ENCODE measurements around the gene NBEAL2. TPM values are rescaled to one million over a fixed set of nuclear protein-coding genes. Genes with fewer than 3 reads are reported as not detected.

The NBEAL2 gene
- total RNA-seq, 2 donors from 2014 or later: 25.8 to 53.5 TPM

DNA sequence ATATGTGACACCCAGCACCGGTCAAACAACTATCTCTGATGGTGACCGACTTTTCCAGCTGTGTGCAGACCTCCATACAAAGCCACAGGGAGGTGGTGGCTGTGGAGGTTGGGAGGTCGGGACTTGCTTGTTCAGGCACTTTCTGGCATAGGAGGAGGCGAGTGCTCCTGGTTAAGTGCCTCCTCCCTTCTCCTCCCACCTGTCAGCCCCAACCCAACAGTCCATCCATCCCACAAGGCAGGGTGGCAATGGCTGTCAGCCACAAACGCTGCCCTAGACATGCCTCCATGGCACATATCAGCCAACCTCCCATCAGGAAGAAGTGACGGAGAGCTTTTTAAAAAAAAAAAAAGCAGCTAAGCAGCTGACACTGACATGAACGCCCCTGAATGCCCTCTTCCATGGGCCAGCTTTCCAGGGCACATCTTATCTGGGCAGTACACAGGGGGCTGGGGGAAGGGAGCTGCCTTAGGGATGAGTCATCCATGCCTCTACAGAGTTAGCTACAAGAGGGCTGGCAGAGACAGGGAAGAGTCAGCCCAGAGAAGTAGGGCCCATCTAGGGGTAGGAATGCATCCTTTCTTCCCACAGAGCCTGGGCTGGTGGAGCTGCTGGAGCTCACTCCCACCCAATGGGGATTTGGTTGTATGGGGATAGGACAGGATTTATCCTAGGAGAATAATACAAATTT, 44.2 kb upstream of the NBEAL2 start:
- peak; percentile 51 for DNase-seq (ENCODE audit: low spot score)
- H3K4me1 ChIP-seq (replicated peaks): peaks cover 5% of the 10 kb centered on the region
- 69% methylated on average over 7 of the region's 7 CpGs for WGBS
- H3K4me3 ChIP-seq: no peak overlapping the region
- intact Hi-C loops (cut with DNase I): no loop called here
- H3K27me3 ChIP-seq (replicated peaks; ENCODE audit: insufficient read depth): no peaks in the 10 kb centered on the region
- H3K9me3 ChIP-seq: no peaks in the 10 kb centered on the region
- peak overlapping the region in 1 of 2 donors; percentile 25 for H3K27ac ChIP-seq
- TF ChIP-seq, protein P1, sequence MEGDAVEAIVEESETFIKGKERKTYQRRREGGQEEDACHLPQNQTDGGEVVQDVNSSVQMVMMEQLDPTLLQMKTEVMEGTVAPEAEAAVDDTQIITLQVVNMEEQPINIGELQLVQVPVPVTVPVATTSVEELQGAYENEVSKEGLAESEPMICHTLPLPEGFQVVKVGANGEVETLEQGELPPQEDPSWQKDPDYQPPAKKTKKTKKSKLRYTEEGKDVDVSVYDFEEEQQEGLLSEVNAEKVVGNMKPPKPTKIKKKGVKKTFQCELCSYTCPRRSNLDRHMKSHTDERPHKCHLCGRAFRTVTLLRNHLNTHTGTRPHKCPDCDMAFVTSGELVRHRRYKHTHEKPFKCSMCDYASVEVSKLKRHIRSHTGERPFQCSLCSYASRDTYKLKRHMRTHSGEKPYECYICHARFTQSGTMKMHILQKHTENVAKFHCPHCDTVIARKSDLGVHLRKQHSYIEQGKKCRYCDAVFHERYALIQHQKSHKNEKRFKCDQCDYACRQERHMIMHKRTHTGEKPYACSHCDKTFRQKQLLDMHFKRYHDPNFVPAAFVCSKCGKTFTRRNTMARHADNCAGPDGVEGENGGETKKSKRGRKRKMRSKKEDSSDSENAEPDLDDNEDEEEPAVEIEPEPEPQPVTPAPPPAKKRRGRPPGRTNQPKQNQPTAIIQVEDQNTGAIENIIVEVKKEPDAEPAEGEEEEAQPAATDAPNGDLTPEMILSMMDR (IDR thresholded peaks at IDR 0.05): peak in 2 of 4 experiments; percentile 41 to 54
- no peak for TF ChIP-seq POLR2A (IDR thresholded peaks at IDR 0.05)
- peak; percentile 66 for TF ChIP-seq POLR2AphosphoS5 (IDR thresholded peaks at IDR 0.05)
- no peaks in the 10 kb centered on the region for H3K36me3 ChIP-seq

DNA sequence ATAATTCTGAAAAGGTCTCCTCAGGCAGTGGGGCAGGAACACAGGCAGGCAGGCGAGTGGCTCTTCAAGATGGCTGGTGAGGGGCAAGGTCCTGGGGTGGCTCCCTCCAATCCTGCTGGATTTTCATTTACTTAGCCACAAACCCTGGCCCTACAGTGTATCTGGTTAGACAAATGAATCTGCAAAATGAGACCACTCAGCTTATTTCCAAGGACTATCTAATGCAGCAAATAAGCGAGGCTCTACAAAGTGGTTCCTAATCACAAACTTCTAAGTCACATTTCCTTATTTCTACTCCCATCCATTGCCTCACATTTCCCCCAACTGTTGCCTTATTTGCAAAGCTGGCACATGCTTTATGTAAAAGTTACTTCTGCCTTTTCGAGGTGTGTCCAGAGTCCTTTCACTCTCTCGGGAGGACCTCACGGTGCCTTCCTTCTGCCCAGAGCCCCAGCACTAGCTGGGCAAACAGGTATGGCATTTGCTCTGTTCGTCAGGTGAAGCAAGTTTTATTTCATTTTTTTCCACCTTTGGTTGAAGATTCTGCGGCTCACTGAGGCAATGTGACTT, 43.4 kb upstream of the NBEAL2 start:
- Histone ChIP-seq H3K4me1 (replicated peaks) (no peaks in the 10 kb centered on the region), H3K4me3 (no peak overlapping the region), H3K27me3 (replicated peaks; ENCODE audit: insufficient read depth) (no peaks in the 10 kb centered on the region), H3K9me3 (no peaks in the 10 kb centered on the region), H3K27ac (peak overlapping the region in 1 of 2 donors; percentile 25), H3K36me3 (no peaks in the 10 kb centered on the region)
- intact Hi-C loops (cut with DNase I): no loop called here
- 70% methylated on average over 7 of the region's 7 CpGs for WGBS
- DNase-seq (ENCODE audit: low spot score): no peak
- TF ChIP-seq POLR2AphosphoS5 (IDR thresholded peaks at IDR 0.05) (no peak), POLR2A (IDR thresholded peaks at IDR 0.05) (no peak)
- TF ChIP-seq, protein P1 (IDR thresholded peaks at IDR 0.05): no peak

- no peak overlapping the region for H3K27ac ChIP-seq
- H3K27me3 ChIP-seq (replicated peaks; ENCODE audit: insufficient read depth): no peaks in the 10 kb centered on the region
- H3K4me3 ChIP-seq: no peak overlapping the region
- H3K36me3 ChIP-seq: no peaks in the 10 kb centered on the region
- H3K9me3 ChIP-seq: no peaks in the 10 kb centered on the region
- no peak for DNase-seq (ENCODE audit: low spot score)
- intact Hi-C loops (cut with DNase I): no loop called here
- WGBS: 85% methylated on average over 5 of the region's 5 CpGs
- H3K4me1 ChIP-seq (replicated peaks): no peaks in the 10 kb centered on the region
- TF ChIP-seq POLR2A (IDR thresholded peaks at IDR 0.05) (no peak), POLR2AphosphoS5 (IDR thresholded peaks at IDR 0.05) (no peak)
- TF ChIP-seq, protein P1 (IDR thresholded peaks at IDR 0.05): no peak
Measured at GRCh38 chr3:46936733-46937250, 42.7 kb upstream of the NBEAL2 start.

- Histone ChIP-seq H3K9me3 (no peaks in the 10 kb centered on the region), H3K36me3 (no peaks in the 10 kb centered on the region), H3K4me1 (replicated peaks) (no peaks in the 10 kb centered on the region), H3K27ac (no peak overlapping the region), H3K27me3 (replicated peaks; ENCODE audit: insufficient read depth) (no peaks in the 10 kb centered on the region), H3K4me3 (no peak overlapping the region)
- TF ChIP-seq POLR2A (IDR thresholded peaks at IDR 0.05) (no peak), POLR2AphosphoS5 (IDR thresholded peaks at IDR 0.05) (no peak)
- TF ChIP-seq, protein P1 (IDR thresholded peaks at IDR 0.05): no peak
- 97% methylated on average over 2 of the region's 2 CpGs for WGBS
- DNase-seq (ENCODE audit: low spot score): no peak
- intact Hi-C loops (cut with DNase I): no loop called here
Measured at GRCh38 chr3:46938118-46938517, 41.3 kb upstream of the NBEAL2 start.
